B cell (primary cell): ENCODE results near the gene AMMECR1L.

Source experiments
- EZH2 ChIP-seq: IDR thresholded peaks from 2 replicates; pipeline ENCODE4 v1.6.1; 2012; ENCODE audit warnings: borderline replicate concordance, low read depth, mild to moderate bottlenecking, moderate library complexity, low read length; ENCODE audit not compliant: insufficient read depth, poor library complexity, severe bottlenecking
- TF ChIP-seq, protein P1 (sequence below): fragments of 200-600 bp; IDR thresholded peaks from one replicate; pipeline ENCODE4 v1.8.0; 2022; ENCODE audit warnings: antibody characterized with exemption, mild to moderate bottlenecking

DNA sequence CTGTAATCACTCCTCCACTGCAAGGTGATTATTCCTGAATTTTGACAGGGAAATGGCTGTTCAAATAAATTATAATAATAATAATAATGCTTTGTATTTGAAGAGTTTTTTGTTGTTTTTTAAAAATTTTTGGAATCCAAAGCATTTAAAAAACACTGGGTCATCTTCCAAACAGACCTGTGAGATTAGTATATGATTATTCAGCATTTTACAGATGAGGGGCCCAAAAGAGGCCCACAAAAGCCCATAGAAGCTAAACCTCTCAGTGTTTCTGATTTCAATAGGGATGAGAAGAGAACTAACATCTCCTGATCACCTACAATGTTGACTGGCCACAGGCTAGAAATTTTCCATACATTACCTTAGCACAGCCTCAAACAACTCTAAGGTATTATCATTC, 19.8 kb downstream of the AMMECR1L start:
- TF ChIP-seq, protein P1, sequence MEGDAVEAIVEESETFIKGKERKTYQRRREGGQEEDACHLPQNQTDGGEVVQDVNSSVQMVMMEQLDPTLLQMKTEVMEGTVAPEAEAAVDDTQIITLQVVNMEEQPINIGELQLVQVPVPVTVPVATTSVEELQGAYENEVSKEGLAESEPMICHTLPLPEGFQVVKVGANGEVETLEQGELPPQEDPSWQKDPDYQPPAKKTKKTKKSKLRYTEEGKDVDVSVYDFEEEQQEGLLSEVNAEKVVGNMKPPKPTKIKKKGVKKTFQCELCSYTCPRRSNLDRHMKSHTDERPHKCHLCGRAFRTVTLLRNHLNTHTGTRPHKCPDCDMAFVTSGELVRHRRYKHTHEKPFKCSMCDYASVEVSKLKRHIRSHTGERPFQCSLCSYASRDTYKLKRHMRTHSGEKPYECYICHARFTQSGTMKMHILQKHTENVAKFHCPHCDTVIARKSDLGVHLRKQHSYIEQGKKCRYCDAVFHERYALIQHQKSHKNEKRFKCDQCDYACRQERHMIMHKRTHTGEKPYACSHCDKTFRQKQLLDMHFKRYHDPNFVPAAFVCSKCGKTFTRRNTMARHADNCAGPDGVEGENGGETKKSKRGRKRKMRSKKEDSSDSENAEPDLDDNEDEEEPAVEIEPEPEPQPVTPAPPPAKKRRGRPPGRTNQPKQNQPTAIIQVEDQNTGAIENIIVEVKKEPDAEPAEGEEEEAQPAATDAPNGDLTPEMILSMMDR, result no peak
- TF ChIP-seq EZH2, result no peak
